PC-3 (cell line): ENCODE data around the gene NECTIN3. TPM values are rescaled to one million over a fixed set of nuclear protein-coding genes. Genes with fewer than 3 reads are reported as not detected.
A peak's percentile ranks its signal among the peaks of the same experiment; 100 is the strongest.

Experiments used
- ATAC-seq: fragments of 200-7000 bp; cut with Tn5 transposase; 2 replicates; pipeline ENCODE4 v1.9.1; 2020; ENCODE audit warnings: mild to moderate bottlenecking, moderate library complexity
- BruUV-seq: library from RNA; stranded (reverse); fragments of 400-500 nt; replicated peaks from 2 replicates; lab custom pipeline; 2021; lab: Mats Ljungman, UMichigan
- CTCF ChIA-PET: fragments of 300-600 bp; sonication (Branson Sonifier 250); formaldehyde crosslinking; loops from one replicate; lab custom pipeline; 2022; ENCODE audit warnings: antibody characterized with exemption; lab: Charles Lee
- POLR2A ChIA-PET: fragments of 300-600 bp; sonication (Branson Sonifier 250); formaldehyde crosslinking; loops from one replicate; lab custom pipeline; 2022; ENCODE audit warnings: antibody characterized with exemption; ENCODE audit not compliant: unreplicated experiment; lab: Charles Lee
- DNase-seq: peaks from one replicate; pipeline ENCODE4 v3.0.0-alpha.2; 2015
- H2AFZ ChIP-seq: fragments of 300-600 bp; sonication (generic); 2 replicates; pipeline ENCODE4 v1.6.0; 2016; ENCODE audit warnings: antibody characterized with exemption, low read length
- H3F3A ChIP-seq: fragments of 300-600 bp; sonication (generic); one replicate; pipeline ENCODE4 v1.6.0; 2017; ENCODE audit warnings: antibody characterized with exemption, low read length, control low read depth, mild to moderate bottlenecking; ENCODE audit not compliant: unreplicated experiment
- H3K27ac ChIP-seq: fragments of 300-600 bp; sonication (generic); 2 replicates; pipeline ENCODE4 v1.5.1; 2016; ENCODE audit warnings: mild to moderate bottlenecking, low read length
- H3K27me3 ChIP-seq: fragments of 300-600 bp; sonication (generic); 2 replicates; pipeline ENCODE4 v1.6.1; 2016; ENCODE audit warnings: low read length, mixed read lengths
- H3K36me3 ChIP-seq: fragments of 300-600 bp; sonication (generic); 2 replicates; pipeline ENCODE4 v1.6.1; 2016; ENCODE audit warnings: low read depth, mixed run types, low read length, mixed read lengths
- H3K4me1 ChIP-seq: fragments of 300-600 bp; sonication (generic); 2 replicates; pipeline ENCODE4 v1.5.1; 2016; ENCODE audit warnings: low read length; ENCODE audit not compliant: insufficient read depth
- H3K4me2 ChIP-seq: fragments of 300-600 bp; sonication (generic); 2 replicates; pipeline ENCODE4 v1.6.0; 2016; ENCODE audit warnings: low read length
- H3K4me3 ChIP-seq: fragments of 300-600 bp; sonication (generic); 2 replicates; pipeline ENCODE4 v1.5.1; 2016; ENCODE audit warnings: mild to moderate bottlenecking, low read length, mixed read lengths
- H3K79me2 ChIP-seq: fragments of 300-600 bp; sonication (generic); 2 replicates; pipeline ENCODE4 v1.6.1; 2017; ENCODE audit warnings: low read length, mixed read lengths
- H3K9ac ChIP-seq: fragments of 300-600 bp; sonication (generic); 2 replicates; pipeline ENCODE4 v1.6.0; 2016; ENCODE audit warnings: mild to moderate bottlenecking, low read length
- H3K9me2 ChIP-seq: fragments of 300-600 bp; sonication (generic); replicated peaks from 2 replicates; pipeline ENCODE4 v1.6.1; 2016; ENCODE audit warnings: mixed run types, low read length, mixed read lengths
- H3K9me3 ChIP-seq: fragments of 300-600 bp; sonication (generic); 2 replicates; pipeline ENCODE4 v1.6.1; 2016; ENCODE audit warnings: low read length, mixed read lengths
- H4K20me1 ChIP-seq: fragments of 300-600 bp; sonication (generic); 2 replicates; pipeline ENCODE4 v1.6.1; 2016; ENCODE audit warnings: low read length, mixed read lengths
- EZH2 ChIP-seq: fragments of 300-600 bp; sonication (generic); IDR thresholded peaks from one replicate; pipeline ENCODE4 v1.6.1; 2017; ENCODE audit warnings: antibody characterized with exemption, mild to moderate bottlenecking, low read length; ENCODE audit not compliant: unreplicated experiment
- EZH2phosphoT487 ChIP-seq: fragments of 300-600 bp; sonication (generic); IDR thresholded peaks from 2 replicates; pipeline ENCODE4 v1.6.1; 2018; ENCODE audit warnings: mild to moderate bottlenecking, antibody characterized with exemption, low read length, borderline replicate concordance
- intact Hi-C: fragments of 100-400 bp; cut with micrococcal nuclease; formaldehyde crosslinking; loops from 2 replicates; pipeline ENCODE4 v1.9.0; 2023
- total RNA-seq: library from RNA; depleted of rRNA; stranded (reverse); fragments of >200 nt; gene quantifications from 2 replicates; pipeline ENCODE4 v1.2.3, GENCODE V29; 2014
- TF ChIP-seq, protein P1 (sequence below): fragments of 300-600 bp; sonication (generic); conservative IDR thresholded peaks from 2 replicates; pipeline ENCODE4 v1.5.1; 2017; ENCODE audit warnings: antibody characterized with exemption, low read depth, mild to moderate bottlenecking, low read length

Gene NECTIN3
- total RNA-seq, 1 experiment from 2014 or later = 12.8 TPM

DNA sequence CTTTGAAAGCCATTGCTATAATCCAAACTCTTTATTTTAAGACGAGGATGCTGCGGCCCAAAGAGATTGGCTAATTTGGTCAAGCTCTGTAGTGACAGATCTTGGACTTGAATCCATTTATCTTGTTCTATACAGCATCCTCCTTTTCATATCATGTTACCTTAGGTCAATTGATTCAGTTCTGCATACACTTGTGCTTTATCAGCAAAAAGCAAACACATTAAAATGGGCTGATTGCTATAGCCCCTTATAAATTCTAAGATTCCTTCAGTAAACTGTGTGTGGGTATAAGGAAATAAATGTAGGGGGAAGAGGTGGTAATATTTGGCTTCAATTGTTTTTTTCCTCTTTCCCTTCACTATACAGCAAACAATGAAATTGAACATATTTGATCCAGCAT, 40.1 kb upstream of the NECTIN3 start:
- H2AFZ ChIP-seq = no peak overlapping the region
- BruUV-seq = no TSS peak
- intact Hi-C loops = no loop called here

DNA sequence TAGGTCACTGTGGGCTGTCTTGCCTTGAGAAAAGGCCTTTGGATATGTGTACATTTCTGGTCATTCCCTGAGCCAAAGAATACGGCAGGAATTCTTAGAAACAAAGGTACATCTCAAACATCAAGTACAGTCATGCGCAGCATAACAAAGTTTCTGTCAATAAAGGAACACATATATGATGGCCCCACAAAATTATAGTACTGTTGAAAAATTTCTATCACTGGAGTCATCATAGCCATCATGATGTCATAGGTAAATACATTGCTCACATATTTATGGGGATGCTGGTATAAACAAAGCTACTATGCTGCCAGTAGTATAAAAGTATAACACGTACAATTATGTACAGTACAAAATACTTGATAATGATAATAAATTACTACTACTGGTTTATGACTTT, 38.9 kb upstream of the NECTIN3 start:
- no peak overlapping the region for H3K4me3 ChIP-seq
- H3K79me2 ChIP-seq = no peaks in the 10 kb centered on the region
- H3K4me1 ChIP-seq = peaks cover 27% of the 10 kb centered on the region
- ChIA-PET POLR2A (no interaction called here), CTCF (no interaction called here)
- TF ChIP-seq EZH2 = no peak
- TF ChIP-seq EZH2phosphoT487 = no peak
- TF ChIP-seq, protein P1, sequence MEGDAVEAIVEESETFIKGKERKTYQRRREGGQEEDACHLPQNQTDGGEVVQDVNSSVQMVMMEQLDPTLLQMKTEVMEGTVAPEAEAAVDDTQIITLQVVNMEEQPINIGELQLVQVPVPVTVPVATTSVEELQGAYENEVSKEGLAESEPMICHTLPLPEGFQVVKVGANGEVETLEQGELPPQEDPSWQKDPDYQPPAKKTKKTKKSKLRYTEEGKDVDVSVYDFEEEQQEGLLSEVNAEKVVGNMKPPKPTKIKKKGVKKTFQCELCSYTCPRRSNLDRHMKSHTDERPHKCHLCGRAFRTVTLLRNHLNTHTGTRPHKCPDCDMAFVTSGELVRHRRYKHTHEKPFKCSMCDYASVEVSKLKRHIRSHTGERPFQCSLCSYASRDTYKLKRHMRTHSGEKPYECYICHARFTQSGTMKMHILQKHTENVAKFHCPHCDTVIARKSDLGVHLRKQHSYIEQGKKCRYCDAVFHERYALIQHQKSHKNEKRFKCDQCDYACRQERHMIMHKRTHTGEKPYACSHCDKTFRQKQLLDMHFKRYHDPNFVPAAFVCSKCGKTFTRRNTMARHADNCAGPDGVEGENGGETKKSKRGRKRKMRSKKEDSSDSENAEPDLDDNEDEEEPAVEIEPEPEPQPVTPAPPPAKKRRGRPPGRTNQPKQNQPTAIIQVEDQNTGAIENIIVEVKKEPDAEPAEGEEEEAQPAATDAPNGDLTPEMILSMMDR = no peak
- peak overlapping the region; percentile 13 for H3K27ac ChIP-seq
- H3K9me2 ChIP-seq = no peaks in the 10 kb centered on the region
- H3K9ac ChIP-seq = no peak overlapping the region
- no peaks in the 10 kb centered on the region for H3F3A ChIP-seq
- ATAC-seq = peak; percentile 49
- H3K27me3 ChIP-seq = no peaks in the 10 kb centered on the region
- no peak overlapping the region for H2AFZ ChIP-seq
- intact Hi-C loops = no loop called here
- H3K9me3 ChIP-seq = 0 out of 2 replicates have a peak, but pooled peaks cover 5% of the 10 kb centered on the region
- no TSS peak for BruUV-seq
- DNase-seq = peak; percentile 62
- no peaks in the 10 kb centered on the region for H4K20me1 ChIP-seq
- no peaks in the 10 kb centered on the region for H3K36me3 ChIP-seq
- H3K4me2 ChIP-seq = no peak overlapping the region; the same call in 1 of the 2 replicates

More for the DNA sequence above, 40.1 kb upstream of the NECTIN3 start:
- no peak for TF ChIP-seq EZH2
- TF ChIP-seq EZH2phosphoT487 = no peak
- H3K27ac ChIP-seq = no peak overlapping the region
- H4K20me1 ChIP-seq = no peaks in the 10 kb centered on the region
- H3K36me3 ChIP-seq = no peaks in the 10 kb centered on the region
- ChIA-PET POLR2A (no interaction called here), CTCF (no interaction called here)
- H3K4me3 ChIP-seq = no peak overlapping the region
- no peak for DNase-seq
- no peak overlapping the region for H3K9ac ChIP-seq
- no peaks in the 10 kb centered on the region for H3K27me3 ChIP-seq
- H3K9me3 ChIP-seq = no peaks in the 10 kb centered on the region
- no peak overlapping the region for H3K4me2 ChIP-seq
- H3K9me2 ChIP-seq = no peaks in the 10 kb centered on the region
- H3K79me2 ChIP-seq = no peaks in the 10 kb centered on the region
- peaks cover 27% of the 10 kb centered on the region for H3K4me1 ChIP-seq
- no peak for ATAC-seq
- no peaks in the 10 kb centered on the region for H3F3A ChIP-seq

DNA sequence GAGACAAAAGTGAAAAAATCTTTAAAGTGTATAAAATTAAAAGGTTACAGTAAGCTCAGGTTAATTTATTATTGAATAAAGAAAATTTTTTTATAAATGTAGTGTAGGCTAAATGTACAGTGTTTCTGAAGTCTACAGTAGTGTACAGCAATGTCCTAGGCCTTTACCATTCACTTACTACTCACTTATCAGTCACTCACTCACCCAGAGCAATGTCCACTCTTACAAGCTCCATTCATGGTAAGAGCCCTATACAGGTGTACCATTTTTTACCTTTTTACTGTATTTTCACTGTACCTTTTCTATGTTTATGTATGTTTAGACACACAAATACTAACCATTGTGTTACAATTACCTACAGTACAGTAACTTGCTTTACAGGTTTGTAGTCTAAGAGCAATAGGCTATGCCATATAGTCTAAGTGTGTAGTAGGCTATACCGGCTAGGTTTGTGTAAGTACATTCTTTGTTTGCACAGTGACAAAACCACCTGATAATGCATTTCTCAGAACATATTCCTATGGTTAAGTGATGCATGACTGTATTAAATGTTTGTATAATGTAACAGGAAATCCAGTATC, 38.1 kb upstream of the NECTIN3 start:
- intact Hi-C loops = no loop called here
- ATAC-seq = peak; percentile 97
- peak; percentile 93 for DNase-seq
- ChIA-PET POLR2A (no interaction called here), CTCF (no interaction called here)
- peak overlapping the region; percentile 42 for H3K27ac ChIP-seq
- H3K4me2 ChIP-seq = peak overlapping the region; percentile 19
- H3K9ac ChIP-seq = no peak overlapping the region
- BruUV-seq = no TSS peak
- TF ChIP-seq, protein P1 = no peak
- TF ChIP-seq EZH2 (no peak), EZH2phosphoT487 (no peak)
- H3K4me1 ChIP-seq = peaks cover 27% of the 10 kb centered on the region
- no peaks in the 10 kb centered on the region for H3K9me2 ChIP-seq
- H3K36me3 ChIP-seq = no peaks in the 10 kb centered on the region
- H4K20me1 ChIP-seq = no peaks in the 10 kb centered on the region
- H3F3A ChIP-seq = no peaks in the 10 kb centered on the region
- H3K27me3 ChIP-seq = no peaks in the 10 kb centered on the region
- no peak overlapping the region for H2AFZ ChIP-seq
- 0 out of 2 replicates have a peak, but pooled peaks cover 5% of the 10 kb centered on the region for H3K9me3 ChIP-seq
- no peak overlapping the region for H3K4me3 ChIP-seq
- no peaks in the 10 kb centered on the region for H3K79me2 ChIP-seq
